Kidney (tissue), 14 donors: ENCODE results near the gene ACSS3. TPM values are rescaled to one million over a fixed set of nuclear protein-coding genes. Genes with fewer than 3 reads are reported as not detected.

Experiments
- DNase-seq, 5 donors: peaks; one replicate each; pipeline ENCODE4 v3.0.0-alpha.2; 2013 to 2020
- FAIRE-seq: peaks from 2 replicates; lab custom pipeline; 2012; peaks lifted over from hg19 to GRCh38; lab: Jason Lieb, UNC
- H3K27ac ChIP-seq, 2 donors: one replicate each; pipeline ENCODE4 v1.7.0; 2013; ENCODE audit warnings: low read depth in 2 of 2, low read length in 2 of 2, inconsistent platforms in 1 of 2
- H3K27me3 ChIP-seq: one replicate; pipeline ENCODE4 v1.7.1; 2013; ENCODE audit warnings: low read length, inconsistent platforms; ENCODE audit not compliant: control insufficient read depth, insufficient read depth
- H3K36me3 ChIP-seq, 3 donors: one replicate each; pipeline versions ENCODE4 v1.7.0 to v1.7.1; 2013; ENCODE audit warnings: low read length in 3 of 3, control low read depth in 1 of 3, inconsistent platforms in 1 of 3; ENCODE audit not compliant: insufficient read depth in 3 of 3, control insufficient read depth in 2 of 3
- H3K4me1 ChIP-seq, 3 donors: one replicate each; pipeline versions ENCODE4 v1.7.0 to v1.7.1; 2013; ENCODE audit warnings: low read length in 3 of 3, inconsistent platforms in 1 of 3, low read depth in 1 of 3; ENCODE audit not compliant: control insufficient read depth in 2 of 3, insufficient read depth in 2 of 3
- H3K4me3 ChIP-seq, 3 donors: one replicate each; pipeline versions ENCODE4 v1.7.0 to v1.8.1; 2013; ENCODE audit warnings: low read length in 3 of 3, control low read depth in 1 of 3, inconsistent platforms in 1 of 3
- H3K9ac ChIP-seq, 3 donors: one replicate each; pipeline versions ENCODE4 v1.7.0 to v1.7.1; 2013; ENCODE audit warnings: low read length in 3 of 3, control low read depth in 1 of 3, inconsistent platforms in 1 of 3
- H3K9me3 ChIP-seq, 3 donors: one replicate each; pipeline versions ENCODE4 v1.7.0 to v1.7.1; 2013; ENCODE audit warnings: low read length in 3 of 3, control low read depth in 1 of 3, inconsistent platforms in 1 of 3; ENCODE audit not compliant: control insufficient read depth in 2 of 3, insufficient read depth in 1 of 3
- CTCF ChIP-seq: IDR thresholded peaks from 3 replicates; pipeline ENCODE4 v1.5.1; 2012; ENCODE audit warnings: mild to moderate bottlenecking, moderate library complexity, borderline replicate concordance; ENCODE audit not compliant: insufficient read depth; ENCODE audit errors: extremely low read depth
- intact Hi-C: fragments of 100-400 bp; cut with DNase I; formaldehyde crosslinking; loops from one replicate; pipeline ENCODE4 v1.11.1; 2022
- polyA plus RNA-seq: library from polyadenylated mRNA; stranded (reverse); fragments of 350-450 nt; fragmentation: Illumina TruSeq; extraction: RNeasy Lipid Tissue Mini Kit (QIAGEN cat#74804); gene quantifications from one replicate; pipeline ENCODE4 v1.2.3, GENCODE V29; 2014; ENCODE audit warnings: low read depth, low replicate concordance; ENCODE audit not compliant: insufficient read depth
- total RNA-seq: library from RNA; stranded (reverse); fragmentation: NEBNext Ultra II Directional; extraction: Animal tissue kit (Norgen Biotek cat#: 25700); gene quantifications from one replicate; pipeline ENCODE4 v1.2.1, GENCODE V29; 2021
- donor health status: control.
- donor health status: control.
- donor health status: control.
- donor health status: control.
- donor health status: control.
- donor health status: DM: yes; HTN: yes; CAD: no.
- donor health status: Normal renal cell carcinoma (clear cell type).

The ACSS3 gene
- total and polyA plus RNA-seq, 2 donors from 2014 or later = 18.9 to 21.2 TPM

GRCh38 chr12:81216739-81217138 is 138.9 kb downstream of the ACSS3 start:
- H3K27me3 ChIP-seq = no peaks in the 10 kb centered on the region
- TF ChIP-seq CTCF = no peak
- DNase-seq (no peak), FAIRE-seq (no peak)
- intact Hi-C loops = no loop called here
- no peak overlapping the region for H3K9ac ChIP-seq
- no peaks in the 10 kb centered on the region for H3K9me3 ChIP-seq
- H3K4me3 ChIP-seq = no peak overlapping the region
- H3K4me1 ChIP-seq = no peaks in the 10 kb centered on the region
- H3K27ac ChIP-seq = no peak overlapping the region
- no peaks in the 10 kb centered on the region for H3K36me3 ChIP-seq

DNA sequence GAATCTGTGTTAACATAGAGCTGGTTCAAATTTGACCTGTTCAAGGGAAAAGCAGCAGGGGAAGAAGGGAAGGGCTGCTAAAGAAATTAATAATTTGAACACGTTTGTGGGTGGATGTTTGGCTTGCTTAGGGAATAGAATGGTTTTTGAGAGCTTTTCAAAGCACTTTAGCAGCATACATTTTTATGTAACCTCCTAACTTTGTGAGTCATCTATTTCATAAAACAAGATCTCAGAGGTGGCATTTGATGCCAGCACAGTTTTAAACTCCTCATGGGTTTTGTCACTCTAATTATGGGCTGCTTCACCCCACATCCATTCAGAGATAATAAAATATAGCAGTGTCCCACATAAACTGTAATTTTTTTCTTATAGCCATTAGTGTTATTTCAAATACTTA is 143.8 kb downstream of the ACSS3 start:
- intact Hi-C loops = no loop called here
- H3K9ac ChIP-seq = no peak overlapping the region
- no peak overlapping the region for H3K4me3 ChIP-seq
- no peak for DNase-seq
- no peak for FAIRE-seq
- H3K27me3 ChIP-seq = no peaks in the 10 kb centered on the region
- H3K9me3 ChIP-seq = no peaks in the 10 kb centered on the region
- H3K4me1 ChIP-seq = no peaks in the 10 kb centered on the region
- no peak for TF ChIP-seq CTCF
- H3K36me3 ChIP-seq = no peaks in the 10 kb centered on the region
- no peak overlapping the region for H3K27ac ChIP-seq

GRCh38 chr12:81222846-81223592 is 145.1 kb downstream of the ACSS3 start:
- intact Hi-C loops = no loop called here
- no peak for FAIRE-seq
- TF ChIP-seq CTCF = no peak
- Histone ChIP-seq H3K27me3 (no peaks in the 10 kb centered on the region), H3K27ac (no peak overlapping the region), H3K9ac (no peak overlapping the region), H3K4me3 (no peak overlapping the region), H3K9me3 (no peaks in the 10 kb centered on the region), H3K36me3 (no peaks in the 10 kb centered on the region), H3K4me1 (no peaks in the 10 kb centered on the region)
- DNase-seq = no peak
